GM21619 (cell line): ENCODE data around the gene TMED8.
"Not testable (repeated sequence)": the region's sequence is repeated elsewhere in the genome, so short reads cannot be mapped to it uniquely, and the experiment has no call there.

ENCODE experiments used
- ATAC-seq: cut with Tn5 transposase; IDR thresholded peaks from one replicate; pipeline ENCODE4 v1.9.1; 2021; ENCODE audit not compliant: unreplicated experiment

Gene TMED8

DNA sequence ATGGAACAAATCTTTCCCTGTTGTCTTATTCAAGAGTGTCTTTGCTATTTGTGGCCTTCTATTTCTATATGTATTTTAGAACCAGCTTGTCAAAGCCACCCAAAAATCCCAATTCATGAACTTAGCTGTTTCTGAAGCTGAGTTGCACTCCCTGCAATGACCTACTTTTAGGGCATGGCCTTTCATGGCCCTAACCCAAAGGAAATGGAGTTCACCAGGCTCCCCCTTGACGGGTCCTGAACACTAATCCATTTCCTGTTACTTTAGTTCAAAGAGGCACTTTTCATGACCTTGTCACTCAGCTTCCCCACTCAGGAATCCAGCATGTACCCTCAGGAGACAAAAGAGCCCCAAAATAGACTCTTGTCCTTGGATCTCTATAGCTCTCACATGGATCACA, 7.6 kb downstream of the TMED8 start:
- ATAC-seq: no peak

DNA sequence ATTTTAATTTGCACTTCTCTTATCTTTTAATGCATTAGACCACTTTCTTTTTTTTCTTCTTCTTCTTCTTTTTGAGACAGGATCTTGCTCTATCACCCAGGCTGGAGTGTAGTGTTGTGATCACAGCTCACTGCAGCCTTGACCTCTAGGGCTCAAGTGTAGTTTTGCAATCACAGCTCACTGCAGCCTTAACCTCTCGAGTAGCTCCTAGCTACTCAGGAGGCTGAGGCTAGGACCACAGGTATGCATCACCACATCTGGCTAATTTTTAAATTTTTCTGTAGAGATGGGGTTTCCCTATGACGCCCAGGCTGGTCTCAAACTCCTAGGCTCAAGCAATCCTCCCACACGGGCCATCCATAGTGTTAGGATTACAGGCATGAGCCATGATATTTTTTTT, 12.7 kb downstream of the TMED8 start:
- ATAC-seq: no peak

DNA sequence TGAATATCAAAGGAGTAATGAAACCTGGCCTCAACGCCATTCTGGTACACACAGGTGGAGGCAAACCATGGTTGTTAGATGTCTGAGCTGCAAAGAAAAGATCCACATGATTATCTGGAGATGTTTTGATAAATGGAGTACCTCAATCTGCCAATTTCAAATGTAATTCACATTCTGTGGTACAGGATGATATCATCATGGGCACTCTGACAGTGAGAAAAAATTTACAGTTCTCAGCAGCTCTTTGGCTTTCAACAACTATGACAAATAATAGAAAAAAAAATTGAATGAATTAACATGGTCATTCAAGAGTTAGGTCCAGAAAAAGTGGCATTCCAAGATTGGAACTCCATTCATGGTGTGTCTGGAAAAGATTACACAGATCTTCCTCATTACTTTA, 17.3 kb downstream of the TMED8 start:
- ATAC-seq: no peak

DNA sequence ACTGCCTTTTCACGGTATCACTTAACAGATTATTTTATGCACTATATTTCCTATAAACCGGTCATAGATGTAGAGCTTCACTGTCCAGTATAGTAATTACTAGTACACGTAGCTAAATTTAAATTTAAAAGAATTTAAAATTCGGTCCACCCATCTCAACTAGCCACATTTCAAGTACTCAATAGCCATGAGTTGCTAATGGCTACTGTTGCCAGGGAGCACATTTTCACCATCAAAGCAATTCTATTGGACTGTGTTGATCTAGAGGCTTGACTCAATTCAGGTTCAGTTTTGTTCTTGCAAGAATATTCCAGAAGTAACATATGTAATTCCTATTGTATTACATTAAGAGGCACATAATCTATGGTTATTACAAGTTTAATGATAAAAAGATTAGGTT, 20.0 kb downstream of the TMED8 start:
- ATAC-seq: no peak

DNA sequence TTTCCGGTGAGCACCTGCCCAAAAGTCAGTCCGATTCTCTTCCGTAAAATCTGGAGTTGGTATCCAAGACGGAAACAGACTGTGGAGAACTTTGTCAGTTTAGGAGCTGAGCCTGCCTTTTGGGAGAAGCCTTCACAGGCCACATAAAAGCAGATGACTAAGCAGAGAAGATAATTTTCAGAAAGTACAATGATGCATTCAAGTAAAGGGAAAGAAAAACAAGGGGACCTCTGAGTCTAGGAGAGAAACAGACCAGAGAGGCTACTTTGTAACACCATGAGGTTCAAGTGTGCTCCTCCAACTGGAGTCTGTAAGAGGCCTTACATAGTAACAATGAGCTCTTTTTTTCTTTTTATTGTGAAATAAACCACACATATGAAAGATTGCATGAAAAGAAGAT, 21.1 kb downstream of the TMED8 start:
- no peak for ATAC-seq

DNA sequence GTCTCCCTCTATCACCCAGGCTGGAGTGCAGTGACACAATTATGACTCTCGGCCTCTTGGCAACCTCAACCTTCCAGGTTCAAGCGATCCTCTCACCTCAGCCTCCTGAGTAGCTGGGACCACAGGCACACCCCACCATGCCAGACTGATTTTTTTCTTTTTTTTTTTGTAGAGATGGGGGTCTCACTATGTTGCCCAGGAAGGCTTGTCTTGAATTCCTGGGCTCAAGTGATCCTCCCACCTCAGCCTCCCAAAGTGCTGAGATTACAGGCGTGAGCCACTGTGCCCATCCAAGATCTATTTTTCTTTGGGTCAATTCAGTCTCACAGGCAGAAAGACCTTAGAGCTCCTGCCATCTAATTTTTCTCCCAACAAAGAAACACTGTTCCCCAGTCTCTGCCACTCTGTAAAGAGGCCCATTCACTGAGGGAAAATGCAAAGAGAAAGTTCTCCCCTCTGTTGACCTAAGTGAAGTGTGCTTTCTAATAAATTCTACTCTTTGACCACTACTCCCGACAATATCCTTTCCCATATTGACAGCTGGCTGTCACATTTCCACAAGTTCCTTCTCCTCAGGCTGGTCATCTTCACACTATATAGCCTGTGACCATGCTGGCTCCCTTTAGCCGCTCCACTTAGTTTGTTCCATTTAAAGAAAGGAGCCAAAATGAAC, 23.3 kb downstream of the TMED8 start:
- no peak for ATAC-seq

DNA sequence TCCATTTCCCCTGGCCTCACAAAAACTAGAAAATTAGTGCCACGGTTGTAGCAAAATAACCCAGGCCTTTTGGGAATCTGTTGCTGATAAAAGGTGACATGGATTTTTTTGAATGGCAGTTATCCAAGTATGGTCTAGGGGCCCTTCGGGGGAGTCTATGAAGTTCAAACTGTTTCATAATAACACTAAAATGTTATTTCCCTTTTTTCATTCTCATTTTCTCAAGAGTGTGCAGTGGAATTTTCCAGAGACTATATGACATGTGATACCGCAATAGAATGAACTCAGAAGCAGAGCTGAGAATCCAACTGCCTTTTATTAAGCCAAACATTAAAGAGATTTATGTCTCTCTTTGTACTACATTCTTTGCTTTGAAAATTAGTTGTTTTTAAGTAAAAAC, 29.1 kb downstream of the TMED8 start:
- no peak for ATAC-seq

DNA sequence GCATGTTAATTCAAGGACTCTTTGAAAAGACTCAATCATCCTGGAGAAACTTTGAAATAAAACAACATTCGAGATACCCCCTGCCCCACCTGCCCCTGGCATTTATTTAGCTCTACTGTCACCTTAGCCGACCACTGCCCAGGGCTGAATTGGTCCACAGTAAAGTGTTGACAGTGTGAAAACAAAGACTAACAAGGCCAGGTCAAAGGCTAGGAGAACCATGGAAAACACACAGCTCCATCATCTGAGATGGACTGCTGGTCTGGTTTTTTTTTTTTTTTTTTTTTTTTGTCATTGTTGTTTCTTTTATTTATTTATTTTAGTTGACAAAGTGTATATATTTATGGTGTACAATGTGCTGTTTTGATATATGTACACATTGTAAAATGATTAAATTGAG, 30.4 kb downstream of the TMED8 start:
- ATAC-seq: no peak

DNA sequence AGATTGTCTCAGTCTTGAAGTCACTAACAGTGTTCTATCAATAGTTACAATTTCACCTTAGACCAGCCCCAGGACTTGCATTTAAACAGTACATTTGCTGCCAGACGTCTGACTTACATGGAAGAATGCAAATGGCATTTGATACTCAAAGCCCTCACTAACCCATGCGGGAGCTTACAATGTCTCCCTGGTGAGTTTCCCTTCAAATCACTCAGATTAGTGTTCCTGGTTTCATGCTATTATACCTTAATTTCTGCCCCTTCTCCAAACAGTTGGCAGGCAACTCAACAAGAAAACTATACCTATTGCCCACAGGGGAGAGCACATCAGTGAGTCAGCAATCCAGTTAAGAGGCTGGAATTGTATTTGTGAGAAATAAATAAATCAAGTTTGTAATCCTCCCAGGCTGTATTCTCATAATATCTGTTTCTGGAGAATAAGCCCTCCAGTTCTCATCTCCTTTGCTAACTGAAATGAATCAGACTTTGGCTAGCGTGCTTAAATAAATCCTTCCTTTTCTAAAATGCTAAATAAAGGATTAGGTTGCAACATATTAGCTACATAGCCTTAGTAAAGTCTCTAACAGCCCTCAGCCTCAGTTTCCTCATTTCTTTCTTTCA, 32.4 kb downstream of the TMED8 start:
- ATAC-seq: no peak

DNA sequence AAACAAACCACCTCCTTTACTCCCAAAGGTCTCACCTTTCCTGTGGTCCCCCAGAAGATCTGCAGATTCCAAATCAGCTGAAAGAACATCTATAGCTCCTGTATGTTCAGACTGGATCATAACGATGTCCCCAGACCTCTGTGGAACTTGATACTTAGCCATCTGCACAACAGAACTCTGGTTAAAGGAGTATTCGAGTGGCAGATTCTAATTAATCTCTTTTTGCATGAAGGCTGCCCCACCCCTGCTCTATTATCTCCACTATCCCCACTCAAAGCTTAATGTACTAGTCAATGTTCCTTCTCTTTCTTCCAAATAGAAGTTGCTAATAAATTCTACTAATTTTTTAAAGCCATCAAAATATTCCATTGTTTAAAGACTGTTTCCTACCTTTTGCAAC, 33.2 kb downstream of the TMED8 start:
- no peak for ATAC-seq

DNA sequence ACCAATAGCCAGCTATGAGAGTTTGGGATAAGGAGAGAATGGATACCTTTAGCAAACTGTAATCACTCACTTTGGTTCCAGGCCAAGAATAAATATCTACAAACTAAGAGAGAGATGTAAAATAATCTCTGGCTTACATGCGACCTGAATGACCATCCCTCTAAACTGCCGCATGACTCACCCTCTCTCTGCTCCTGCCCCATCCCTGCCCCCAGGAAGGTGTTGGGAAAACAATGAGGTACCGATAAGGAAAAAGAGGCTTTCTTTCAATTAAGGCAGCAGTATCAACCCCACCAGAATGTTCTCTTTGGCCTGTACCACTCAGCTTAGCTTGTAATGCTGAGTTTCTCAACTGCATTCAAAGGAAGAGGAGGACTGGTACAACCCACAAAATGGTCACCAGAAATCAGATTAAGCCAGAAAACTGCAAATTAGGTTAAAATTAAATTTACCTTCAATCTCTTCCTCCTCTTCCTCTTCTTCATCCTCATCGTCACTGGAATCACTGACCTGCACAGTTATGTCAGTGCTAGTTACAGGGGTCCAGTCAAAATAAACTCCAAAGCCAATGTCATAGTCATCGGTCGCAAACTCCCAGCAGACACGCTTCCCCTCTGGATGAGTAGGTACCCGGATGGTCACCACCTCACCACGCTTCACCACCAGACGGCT, 34.0 kb downstream of the TMED8 start:
- ATAC-seq: no peak

DNA sequence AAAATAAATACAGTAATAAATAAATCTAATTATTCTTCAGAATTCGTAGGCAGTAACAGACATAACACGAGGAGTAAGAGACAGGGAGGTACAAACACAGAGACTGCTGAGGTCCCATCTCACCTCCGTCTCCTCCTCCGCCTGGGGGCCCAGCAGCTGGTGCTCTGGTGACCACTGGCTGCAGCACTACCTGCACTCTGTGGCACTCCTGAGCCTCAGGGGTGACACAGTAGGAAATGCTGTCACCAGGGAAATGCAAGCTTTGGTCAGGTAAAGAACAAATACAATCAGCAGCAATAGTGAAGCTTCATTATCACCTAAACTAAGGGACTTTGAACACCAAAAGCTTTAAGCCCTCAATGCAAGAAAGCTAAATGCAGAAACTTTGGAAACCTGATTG, 36.5 kb downstream of the TMED8 start:
- ATAC-seq: no peak

DNA sequence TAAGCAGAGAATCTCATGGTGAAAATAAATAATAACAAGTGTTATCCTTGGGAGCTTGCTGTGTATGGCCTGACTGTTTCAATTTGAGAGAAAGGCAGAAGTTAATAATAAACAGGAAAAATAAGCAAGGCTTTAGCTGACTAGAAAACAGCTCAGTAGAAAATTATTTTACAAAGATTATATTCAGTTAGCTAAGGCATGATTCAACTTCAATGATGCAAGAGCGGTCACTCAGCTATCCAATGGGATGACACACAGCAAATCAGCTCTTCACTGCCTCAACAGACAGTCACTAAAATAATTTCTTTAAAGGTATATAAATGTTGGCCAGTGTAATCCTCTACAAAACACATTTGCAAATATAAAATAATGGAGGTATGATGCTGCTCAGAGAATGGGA, 37.5 kb downstream of the TMED8 start:
- no peak for ATAC-seq

DNA sequence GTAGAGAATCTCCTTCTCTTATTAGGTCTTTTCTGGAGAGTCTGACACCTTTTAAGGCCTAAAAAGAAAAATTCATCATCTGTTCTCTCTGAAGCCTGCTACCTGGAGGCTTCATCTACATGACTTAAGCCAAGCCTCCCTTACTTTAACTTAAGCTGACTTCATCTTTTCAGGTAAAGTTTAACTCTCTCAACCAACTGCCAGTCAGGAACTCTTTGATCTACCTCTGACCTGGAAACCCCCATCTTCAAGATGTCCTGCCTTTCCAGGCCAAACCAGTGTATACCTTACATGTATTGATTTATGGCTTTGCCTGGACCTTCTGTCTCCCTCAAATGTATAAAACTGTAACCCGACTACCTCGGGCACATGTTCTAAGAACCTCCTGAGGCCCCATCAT, 38.6 kb downstream of the TMED8 start:
- no peak for ATAC-seq

DNA sequence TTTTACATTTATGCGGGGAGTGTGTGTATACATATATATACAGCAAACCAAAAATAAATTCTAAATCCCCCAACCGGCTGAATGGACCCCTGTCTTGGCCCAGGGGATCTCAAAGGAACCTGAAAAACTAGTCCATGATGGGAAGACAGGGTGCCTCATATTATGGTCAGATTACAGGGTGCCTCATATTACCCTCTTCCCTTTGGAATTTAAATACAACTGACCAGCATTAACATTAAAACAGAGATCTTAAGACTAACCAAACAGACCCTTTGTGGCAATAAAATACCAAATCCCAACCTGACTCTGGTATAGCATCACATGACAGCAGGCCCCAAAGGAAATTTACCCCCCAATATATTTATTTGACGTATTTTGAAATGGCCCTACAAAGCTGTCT, 39.0 kb downstream of the TMED8 start:
- no peak for ATAC-seq

DNA sequence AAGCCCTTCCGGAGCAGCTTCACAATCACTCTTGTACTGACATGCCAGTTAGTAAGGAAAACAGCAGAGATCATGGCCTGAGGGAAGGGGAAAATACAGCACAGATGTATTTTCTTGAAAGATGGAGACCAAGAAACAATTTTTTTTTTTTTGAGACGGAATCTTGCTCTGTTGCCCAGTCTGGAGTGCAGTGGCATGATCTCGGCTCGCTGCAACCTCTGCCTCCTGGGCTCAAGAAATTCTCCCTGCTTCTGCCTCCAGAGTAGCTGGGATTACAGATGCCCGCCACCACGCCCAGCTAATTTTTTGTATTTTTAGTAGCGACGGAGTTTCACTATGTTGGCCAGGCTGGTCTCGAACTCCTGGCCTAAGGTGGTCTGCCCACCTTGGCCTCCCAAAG, 39.6 kb downstream of the TMED8 start:
- ATAC-seq: not testable (repeated sequence)

DNA sequence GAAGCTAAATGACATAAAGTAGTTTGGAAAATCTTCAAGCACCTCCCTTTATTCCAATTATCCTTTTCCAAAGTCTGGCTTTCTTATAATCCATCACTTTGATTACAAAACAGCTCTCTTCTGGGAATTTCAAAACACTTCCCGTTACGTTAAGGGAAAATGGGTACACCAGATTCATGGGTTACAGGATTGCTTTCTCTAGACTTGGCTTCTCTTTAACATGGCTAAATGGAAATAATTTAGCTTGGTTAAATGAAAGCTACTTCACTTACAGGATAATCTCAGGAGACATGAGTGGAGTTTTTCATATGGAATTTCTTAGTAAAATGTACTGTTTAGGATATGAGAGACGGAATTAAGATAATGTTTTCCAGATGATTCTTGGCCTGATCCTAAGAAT, 41.3 kb downstream of the TMED8 start:
- ATAC-seq: no peak

DNA sequence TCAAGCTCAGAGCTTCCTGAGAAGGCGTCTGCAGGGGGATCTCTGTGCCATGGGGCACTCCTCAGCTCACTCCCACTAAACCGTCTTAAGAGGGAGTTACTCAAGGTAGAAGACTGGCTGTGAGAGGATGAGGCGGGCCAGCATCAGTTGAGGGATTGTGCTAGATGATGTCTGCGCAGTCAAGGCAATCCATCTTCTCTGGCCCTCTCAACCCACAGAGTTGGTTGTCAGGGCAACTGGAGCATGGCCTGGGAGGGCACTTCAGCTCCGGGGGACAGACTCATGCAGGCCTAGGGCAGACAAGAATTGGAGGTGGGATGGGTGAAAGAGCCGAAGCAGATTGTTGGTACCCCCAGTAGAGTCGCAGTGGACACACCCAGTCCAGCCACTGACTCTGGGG, 47.0 kb downstream of the TMED8 start:
- no peak for ATAC-seq

DNA sequence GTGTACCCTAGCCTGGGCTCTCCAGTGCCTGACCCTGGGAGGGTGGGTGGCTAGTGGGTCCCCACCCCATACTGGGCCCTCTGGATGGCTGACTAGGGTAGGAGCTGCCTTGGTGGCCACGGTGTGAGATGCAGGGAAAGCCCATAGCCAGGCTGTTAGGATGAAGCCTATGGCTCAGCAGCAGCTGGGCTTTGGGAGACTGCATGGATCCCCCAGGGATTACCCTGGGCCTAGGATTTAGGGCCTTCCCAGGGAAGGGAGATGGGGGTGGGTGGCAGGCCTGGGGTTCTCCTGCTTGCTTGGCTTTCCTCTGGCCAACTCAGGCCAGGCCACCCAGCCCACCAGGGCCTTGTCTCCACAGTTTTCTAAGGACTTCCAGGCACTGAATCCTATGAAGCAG, 49.8 kb downstream of the TMED8 start:
- no peak for ATAC-seq

DNA sequence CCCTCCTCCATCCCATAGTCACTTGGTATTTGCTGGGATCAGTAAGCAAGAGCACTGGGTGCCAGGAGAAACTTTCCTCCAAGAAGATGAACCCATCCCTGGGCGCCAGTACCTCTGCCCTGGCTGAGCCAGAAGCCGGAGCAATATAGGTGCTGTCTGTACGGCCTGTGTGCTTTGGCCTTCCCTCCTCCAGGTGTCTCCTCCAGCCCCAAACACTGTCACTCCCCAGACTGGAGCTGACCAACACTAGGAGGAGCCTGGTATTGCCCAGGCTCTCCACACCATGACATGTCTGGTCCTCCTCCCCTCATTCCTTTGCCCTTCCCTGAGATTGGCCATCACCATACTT, 51.2 kb downstream of the TMED8 start:
- no peak for ATAC-seq

DNA sequence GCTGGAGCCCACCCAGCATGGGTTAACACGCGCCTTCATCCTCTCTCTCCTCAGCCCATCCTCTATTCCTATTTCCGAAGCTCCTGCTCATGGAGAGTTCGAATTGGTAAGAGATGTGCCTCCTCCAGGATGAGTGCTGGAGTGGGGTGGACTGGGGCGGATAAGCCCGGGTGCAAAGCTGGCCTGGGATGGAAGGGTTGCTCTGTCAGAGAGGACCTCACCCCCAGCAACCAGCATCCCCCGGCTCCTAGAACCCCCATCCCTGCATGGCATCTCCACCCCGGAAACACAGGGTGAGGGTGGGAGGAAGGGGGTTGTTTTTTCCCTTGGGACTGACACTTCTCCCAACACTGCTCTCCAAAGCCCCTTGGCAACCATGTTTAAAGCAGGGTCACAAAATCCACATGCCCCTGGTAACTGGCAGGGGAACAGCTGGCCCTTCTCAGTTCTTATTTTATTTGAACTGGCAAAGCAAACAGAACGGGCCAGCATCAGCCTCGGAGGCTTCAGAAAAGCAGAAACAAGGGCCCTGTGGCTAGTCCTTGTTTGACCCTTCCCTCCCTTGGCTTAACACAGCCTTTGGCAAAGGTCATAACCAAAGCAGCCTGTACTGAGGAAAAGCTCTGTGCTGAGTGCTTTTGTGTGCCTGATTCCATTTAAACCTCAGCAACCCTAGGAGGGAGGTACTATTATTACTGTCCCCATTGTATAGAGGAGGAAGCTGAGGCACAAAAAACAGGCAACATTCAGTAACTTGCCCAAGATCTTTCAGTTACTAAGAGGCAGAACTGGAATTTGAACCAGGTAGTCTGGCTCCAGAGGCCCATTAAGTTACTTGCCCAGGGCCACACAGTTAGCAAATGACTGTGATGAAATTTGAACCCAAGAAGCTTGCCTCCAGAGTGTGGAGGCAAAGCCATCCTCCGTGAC, 51.8 kb downstream of the TMED8 start:
- ATAC-seq: no peak

DNA sequence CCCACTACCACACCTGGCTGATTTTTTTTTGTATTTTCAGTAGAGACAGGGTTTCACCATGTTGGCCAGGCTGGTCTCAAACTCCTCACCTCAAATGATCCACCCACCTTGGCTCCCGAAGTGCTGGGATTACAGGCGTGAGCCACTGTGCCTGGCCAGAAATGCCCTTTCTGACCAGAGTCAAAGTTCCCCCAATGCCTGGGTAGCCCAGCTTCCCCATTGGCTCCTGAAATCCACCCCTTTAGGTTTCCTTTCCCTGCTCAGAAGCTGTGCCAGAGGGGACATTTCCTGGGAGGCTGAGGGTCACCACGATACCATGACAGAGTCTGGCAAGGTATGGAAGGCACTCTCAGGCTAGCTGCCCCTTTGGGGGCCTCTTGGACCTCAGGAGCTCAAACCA, 52.6 kb downstream of the TMED8 start:
- no peak for ATAC-seq
